ENCODE results near the gene SPAG9. TPM values are rescaled to one million over a fixed set of nuclear protein-coding genes. Genes with fewer than 3 reads are reported as not detected.
A peak's percentile ranks its signal among the peaks of the same experiment; 100 is the strongest.

Gene SPAG9
- total RNA-seq, 1 donor from 2014 or later, result 55.4 TPM

GRCh38 chr17:50939795-50940684 is 180.6 kb downstream of the SPAG9 start:
- DNase-seq (ENCODE audit: low spot score, unreplicated experiment), result no peak
- Mint-ChIP-seq H3K27ac (peak overlapping the region; percentile 59), H3K27me3 (peaks cover 4% of the 10 kb centered on the region)

DNA sequence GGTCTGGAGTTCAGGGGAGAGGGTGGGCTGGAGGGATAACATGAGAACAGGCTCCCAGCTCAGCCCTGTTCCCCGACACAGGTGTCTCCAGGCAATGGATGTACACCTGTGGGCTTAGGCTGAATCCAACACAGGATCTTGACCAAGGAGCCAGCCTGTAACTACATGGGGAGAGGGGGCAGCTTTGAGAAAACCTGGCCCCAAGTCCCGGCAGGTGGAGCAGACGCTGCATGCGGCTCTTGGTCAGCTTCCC is 181.2 kb downstream of the SPAG9 start:
- H3K27me3 Mint-ChIP-seq, result peaks cover 4% of the 10 kb centered on the region
- H3K4me1 Mint-ChIP-seq (ENCODE audit: low read depth), result peaks cover 26% of the 10 kb centered on the region
- no peaks in the 10 kb centered on the region for H3K36me3 Mint-ChIP-seq (ENCODE audit: insufficient read depth)
- no peaks in the 10 kb centered on the region for H3K9me3 Mint-ChIP-seq (ENCODE audit: low read depth)
- H3K4me3 Mint-ChIP-seq (ENCODE audit: low read depth), result no peak overlapping the region
- no peak overlapping the region for H3K27ac Mint-ChIP-seq
- DNase-seq (ENCODE audit: low spot score, unreplicated experiment), result no peak
- TF ChIP-seq, protein P1, sequence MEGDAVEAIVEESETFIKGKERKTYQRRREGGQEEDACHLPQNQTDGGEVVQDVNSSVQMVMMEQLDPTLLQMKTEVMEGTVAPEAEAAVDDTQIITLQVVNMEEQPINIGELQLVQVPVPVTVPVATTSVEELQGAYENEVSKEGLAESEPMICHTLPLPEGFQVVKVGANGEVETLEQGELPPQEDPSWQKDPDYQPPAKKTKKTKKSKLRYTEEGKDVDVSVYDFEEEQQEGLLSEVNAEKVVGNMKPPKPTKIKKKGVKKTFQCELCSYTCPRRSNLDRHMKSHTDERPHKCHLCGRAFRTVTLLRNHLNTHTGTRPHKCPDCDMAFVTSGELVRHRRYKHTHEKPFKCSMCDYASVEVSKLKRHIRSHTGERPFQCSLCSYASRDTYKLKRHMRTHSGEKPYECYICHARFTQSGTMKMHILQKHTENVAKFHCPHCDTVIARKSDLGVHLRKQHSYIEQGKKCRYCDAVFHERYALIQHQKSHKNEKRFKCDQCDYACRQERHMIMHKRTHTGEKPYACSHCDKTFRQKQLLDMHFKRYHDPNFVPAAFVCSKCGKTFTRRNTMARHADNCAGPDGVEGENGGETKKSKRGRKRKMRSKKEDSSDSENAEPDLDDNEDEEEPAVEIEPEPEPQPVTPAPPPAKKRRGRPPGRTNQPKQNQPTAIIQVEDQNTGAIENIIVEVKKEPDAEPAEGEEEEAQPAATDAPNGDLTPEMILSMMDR (IDR thresholded peaks at IDR 0.05; ENCODE audit: unreplicated experiment), result no peak

More at GRCh38 chr17:50939795-50940684, 180.6 kb downstream of the SPAG9 start:
- peaks cover 23% of the 10 kb centered on the region for H3K4me1 Mint-ChIP-seq (ENCODE audit: low read depth)
- H3K9me3 Mint-ChIP-seq (ENCODE audit: low read depth), result no peaks in the 10 kb centered on the region
- no peaks in the 10 kb centered on the region for H3K36me3 Mint-ChIP-seq (ENCODE audit: insufficient read depth)
- TF ChIP-seq, protein P1 (IDR thresholded peaks at IDR 0.05; ENCODE audit: unreplicated experiment), result no peak
- H3K4me3 Mint-ChIP-seq (ENCODE audit: low read depth), result no peak overlapping the region

DNA sequence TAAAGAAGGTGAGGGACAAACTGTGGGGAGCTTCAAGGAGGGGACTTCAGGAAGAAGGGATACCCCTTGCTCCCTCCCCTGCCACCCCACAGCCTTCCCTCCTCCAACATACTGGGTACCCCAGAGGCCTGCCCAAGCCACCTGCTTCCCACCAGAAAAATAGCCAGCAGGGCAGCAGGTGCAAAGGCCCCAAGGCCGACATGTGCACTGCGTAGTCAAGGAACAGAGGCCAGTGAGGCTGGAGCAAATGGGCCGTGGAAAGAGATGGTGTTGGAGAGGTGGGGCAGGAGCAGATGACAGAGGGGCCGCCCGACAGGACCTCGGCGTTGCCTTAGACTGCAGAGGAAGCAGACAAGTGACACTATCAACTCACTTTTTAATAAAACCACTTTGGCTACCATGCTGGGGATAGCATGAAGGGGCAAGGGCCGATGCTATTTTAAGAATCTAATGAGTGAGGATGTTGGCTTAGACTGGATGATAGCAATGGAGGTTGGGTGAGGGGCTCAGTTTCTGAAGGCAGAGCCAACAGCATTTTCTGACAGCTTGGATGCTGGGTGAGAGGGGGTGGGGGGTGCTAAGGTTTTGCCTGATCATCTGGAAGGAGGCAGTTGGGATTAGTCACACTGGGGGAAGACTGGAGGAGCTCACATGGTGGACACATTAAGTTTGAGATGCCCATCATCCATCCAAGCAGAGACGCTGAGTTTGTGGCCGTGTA is 181.7 kb downstream of the SPAG9 start:
- H3K27me3 Mint-ChIP-seq, result peaks cover 4% of the 10 kb centered on the region
- H3K27ac Mint-ChIP-seq, result no peak overlapping the region
- no peak overlapping the region for H3K4me3 Mint-ChIP-seq (ENCODE audit: low read depth)

DNA sequence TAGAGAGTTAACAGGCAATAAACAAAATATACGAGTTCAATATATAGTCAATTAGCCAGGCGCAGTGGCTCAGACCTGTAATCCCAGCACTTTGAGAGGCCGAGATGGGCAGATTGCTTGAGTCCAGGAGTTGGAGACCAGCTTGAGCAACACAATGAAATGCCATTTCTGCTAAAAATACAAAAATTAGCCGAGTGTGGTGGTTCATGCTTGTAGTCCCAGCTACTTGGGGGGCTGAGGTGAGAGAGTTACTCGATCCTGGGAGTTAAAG is 184.7 kb downstream of the SPAG9 start:
- no peak for DNase-seq (ENCODE audit: low spot score, unreplicated experiment)
- no peaks in the 10 kb centered on the region for H3K36me3 Mint-ChIP-seq (ENCODE audit: insufficient read depth)
- no peak overlapping the region for H3K27ac Mint-ChIP-seq
- H3K9me3 Mint-ChIP-seq (ENCODE audit: low read depth), result no peaks in the 10 kb centered on the region
- H3K27me3 Mint-ChIP-seq, result no peaks in the 10 kb centered on the region
- TF ChIP-seq, protein P1 (IDR thresholded peaks at IDR 0.05; ENCODE audit: unreplicated experiment), result no peak
- peaks cover 17% of the 10 kb centered on the region for H3K4me1 Mint-ChIP-seq (ENCODE audit: low read depth)
- H3K4me3 Mint-ChIP-seq (ENCODE audit: low read depth), result no peak overlapping the region

More for the DNA sequence above, 181.7 kb downstream of the SPAG9 start:
- no peak for DNase-seq (ENCODE audit: low spot score, unreplicated experiment)
- H3K36me3 Mint-ChIP-seq (ENCODE audit: insufficient read depth), result no peaks in the 10 kb centered on the region
- H3K4me1 Mint-ChIP-seq (ENCODE audit: low read depth), result peaks cover 29% of the 10 kb centered on the region
- TF ChIP-seq, protein P1 (IDR thresholded peaks at IDR 0.05; ENCODE audit: unreplicated experiment), result no peak
- no peaks in the 10 kb centered on the region for H3K9me3 Mint-ChIP-seq (ENCODE audit: low read depth)

GRCh38 chr17:50935221-50935995 is 185.3 kb downstream of the SPAG9 start:
- Mint-ChIP-seq H3K4me1 (ENCODE audit: low read depth) (peaks cover 19% of the 10 kb centered on the region), H3K27ac (no peak overlapping the region), H3K4me3 (ENCODE audit: low read depth) (no peak overlapping the region), H3K27me3 (no peaks in the 10 kb centered on the region), H3K9me3 (ENCODE audit: low read depth) (no peaks in the 10 kb centered on the region), H3K36me3 (ENCODE audit: insufficient read depth) (no peaks in the 10 kb centered on the region)
- DNase-seq (ENCODE audit: low spot score, unreplicated experiment), result no peak
- TF ChIP-seq, protein P1 (IDR thresholded peaks at IDR 0.05; ENCODE audit: unreplicated experiment), result no peak
